ENCODE measurements around the gene UBTD2.

The UBTD2 gene

GRCh38 chr5:172274951-172275753 is 8.4 kb downstream of the UBTD2 start:
- no peak for DNase-seq (ENCODE audit: low read depth)
- H3K4me3 ChIP-seq (ENCODE audit: control insufficient read depth, low read depth, low read length), result no peak overlapping the region
- no peak for TF ChIP-seq CTCF (IDR thresholded peaks at IDR 0.05; ENCODE audit: control insufficient read depth, insufficient read depth, low read depth, low read length, missing control alignments)

- TF ChIP-seq CTCF (IDR thresholded peaks at IDR 0.05; ENCODE audit: control insufficient read depth, insufficient read depth, low read depth, low read length, missing control alignments), result no peak
- H3K4me3 ChIP-seq (ENCODE audit: control insufficient read depth, low read depth, low read length), result no peak overlapping the region
- no peak for DNase-seq (ENCODE audit: low read depth)
Measured at GRCh38 chr5:172267943-172268342, 15.6 kb downstream of the UBTD2 start.

- TF ChIP-seq CTCF (IDR thresholded peaks at IDR 0.05; ENCODE audit: control insufficient read depth, insufficient read depth, low read depth, low read length, missing control alignments), result no peak
- no peak for DNase-seq (ENCODE audit: low read depth)
- H3K4me3 ChIP-seq (ENCODE audit: control insufficient read depth, low read depth, low read length), result no peak overlapping the region
Measured at GRCh38 chr5:172266676-172267092, 16.9 kb downstream of the UBTD2 start.

- TF ChIP-seq CTCF (IDR thresholded peaks at IDR 0.05; ENCODE audit: control insufficient read depth, insufficient read depth, low read depth, low read length, missing control alignments), result no peak
- no peak for DNase-seq (ENCODE audit: low read depth)
- no peak overlapping the region for H3K4me3 ChIP-seq (ENCODE audit: control insufficient read depth, low read depth, low read length)
Measured at GRCh38 chr5:172266071-172266675, 17.4 kb downstream of the UBTD2 start.

GRCh38 chr5:172264815-172265395 is 18.7 kb downstream of the UBTD2 start:
- no peak overlapping the region for H3K4me3 ChIP-seq (ENCODE audit: control insufficient read depth, low read depth, low read length)
- no peak for TF ChIP-seq CTCF (IDR thresholded peaks at IDR 0.05; ENCODE audit: control insufficient read depth, insufficient read depth, low read depth, low read length, missing control alignments)
- DNase-seq (ENCODE audit: low read depth), result no peak

- TF ChIP-seq CTCF (IDR thresholded peaks at IDR 0.05; ENCODE audit: control insufficient read depth, insufficient read depth, low read depth, low read length, missing control alignments), result no peak
- no peak overlapping the region for H3K4me3 ChIP-seq (ENCODE audit: control insufficient read depth, low read depth, low read length)
- no peak for DNase-seq (ENCODE audit: low read depth)
Measured at GRCh38 chr5:172255444-172255843, 28.1 kb downstream of the UBTD2 start.
